OCI-LY1 (cell line): ENCODE data around the gene MTUS2.

ENCODE experiments used
- H2AFZ ChIP-seq: fragments of 200-600 bp; sonication (generic), shearing (Covaris generic); 2 replicates; pipeline ENCODE4 v1.6.0; 2014; ENCODE audit warnings: antibody characterized with exemption, mild to moderate bottlenecking, low read length
- H3F3A ChIP-seq: fragments of 200-600 bp; sonication (generic), shearing (Covaris generic); 2 replicates; pipeline ENCODE4 v1.6.0; 2014; ENCODE audit warnings: mild to moderate bottlenecking, antibody characterized with exemption, low read length, moderate library complexity; ENCODE audit not compliant: insufficient read depth
- H3K27ac ChIP-seq: fragments of 200-600 bp; sonication (generic); 2 replicates; pipeline ENCODE4 v1.5.1; 2014; ENCODE audit warnings: low read length, mixed run types, mild to moderate bottlenecking, low read depth; ENCODE audit not compliant: poor library complexity, severe bottlenecking
- H3K27me3 ChIP-seq: fragments of 200-600 bp; sonication (generic); 2 replicates; pipeline ENCODE4 v1.6.0; 2014; ENCODE audit warnings: antibody characterized with exemption, mild to moderate bottlenecking, low read length, moderate library complexity; ENCODE audit not compliant: insufficient read depth
- H3K36me3 ChIP-seq: fragments of 200-600 bp; sonication (generic); 2 replicates; pipeline ENCODE4 v1.6.1; 2014; ENCODE audit warnings: mild to moderate bottlenecking, antibody characterized with exemption, low read length, moderate library complexity, mixed read lengths; ENCODE audit not compliant: insufficient read depth
- H3K4me1 ChIP-seq: fragments of 200-600 bp; sonication (generic); 2 replicates; pipeline ENCODE4 v1.5.1; 2014; ENCODE audit warnings: mild to moderate bottlenecking, low read length, moderate library complexity; ENCODE audit not compliant: insufficient read depth, severe bottlenecking
- H3K4me2 ChIP-seq: fragments of 200-600 bp; sonication (generic), shearing (Covaris generic); 2 replicates; pipeline ENCODE4 v1.6.1; 2014; ENCODE audit warnings: low read length
- H3K4me3 ChIP-seq: fragments of 200-600 bp; sonication (generic); 2 replicates; pipeline ENCODE4 v1.5.1; 2014; ENCODE audit warnings: low read length, low read depth, mild to moderate bottlenecking, mixed read lengths; ENCODE audit not compliant: poor library complexity, severe bottlenecking
- H3K79me2 ChIP-seq: fragments of 200-600 bp; shearing (Covaris generic); 2 replicates; pipeline ENCODE4 v1.6.1; 2016; ENCODE audit warnings: mixed run types, low read length, mixed read lengths; ENCODE audit not compliant: insufficient read depth
- H3K9ac ChIP-seq: fragments of 200-600 bp; sonication (generic), shearing (Covaris generic); 2 replicates; pipeline ENCODE4 v1.6.1; 2014; ENCODE audit warnings: mild to moderate bottlenecking, low read length, mixed read lengths
- H3K9me2 ChIP-seq: fragments of 200-600 bp; sonication (generic), shearing (Covaris generic); 2 replicates; pipeline ENCODE4 v1.6.1; 2014; ENCODE audit warnings: low read depth, mild to moderate bottlenecking, low read length, mixed read lengths
- H3K9me3 ChIP-seq: fragments of 200-600 bp; shearing (Covaris generic); 2 replicates; pipeline ENCODE4 v1.6.1; 2014; ENCODE audit warnings: low read length, mixed read lengths
- H4K20me1 ChIP-seq: fragments of 200-600 bp; sonication (generic), shearing (Covaris generic); 2 replicates; pipeline ENCODE4 v1.6.0; 2016; ENCODE audit warnings: mild to moderate bottlenecking, low read length; ENCODE audit not compliant: insufficient read depth
- EZH2 ChIP-seq: fragments of 200-600 bp; sonication (generic), shearing (Covaris generic); IDR thresholded peaks from 2 replicates; pipeline ENCODE4 v1.8.0; 2017; ENCODE audit warnings: borderline replicate concordance, mixed run types, mild to moderate bottlenecking, antibody characterized with exemption, low read length, moderate library complexity, mixed read lengths
- TF ChIP-seq, protein P1 (sequence below): fragments of 200-600 bp; sonication (generic), shearing (Covaris generic); IDR thresholded peaks from 2 replicates; pipeline ENCODE4 v1.5.1; 2017; ENCODE audit warnings: mild to moderate bottlenecking, antibody characterized with exemption, low read length, moderate library complexity, mixed read lengths

The MTUS2 gene

GRCh38 chr13:29310806-29311205 lies 490.7 kb downstream of the MTUS2 start:
- H3K4me1 ChIP-seq: no peaks in the 10 kb centered on the region
- no peaks in the 10 kb centered on the region for H3K79me2 ChIP-seq
- H2AFZ ChIP-seq: no peak overlapping the region
- no peak overlapping the region for H3K4me2 ChIP-seq
- H4K20me1 ChIP-seq: no peaks in the 10 kb centered on the region
- H3K9me3 ChIP-seq: no peaks in the 10 kb centered on the region
- no peak overlapping the region for H3K9ac ChIP-seq
- no peak overlapping the region for H3K27ac ChIP-seq
- H3K4me3 ChIP-seq: no peak overlapping the region
- no peaks in the 10 kb centered on the region for H3F3A ChIP-seq
- H3K9me2 ChIP-seq: no peaks in the 10 kb centered on the region
- TF ChIP-seq, protein P1, sequence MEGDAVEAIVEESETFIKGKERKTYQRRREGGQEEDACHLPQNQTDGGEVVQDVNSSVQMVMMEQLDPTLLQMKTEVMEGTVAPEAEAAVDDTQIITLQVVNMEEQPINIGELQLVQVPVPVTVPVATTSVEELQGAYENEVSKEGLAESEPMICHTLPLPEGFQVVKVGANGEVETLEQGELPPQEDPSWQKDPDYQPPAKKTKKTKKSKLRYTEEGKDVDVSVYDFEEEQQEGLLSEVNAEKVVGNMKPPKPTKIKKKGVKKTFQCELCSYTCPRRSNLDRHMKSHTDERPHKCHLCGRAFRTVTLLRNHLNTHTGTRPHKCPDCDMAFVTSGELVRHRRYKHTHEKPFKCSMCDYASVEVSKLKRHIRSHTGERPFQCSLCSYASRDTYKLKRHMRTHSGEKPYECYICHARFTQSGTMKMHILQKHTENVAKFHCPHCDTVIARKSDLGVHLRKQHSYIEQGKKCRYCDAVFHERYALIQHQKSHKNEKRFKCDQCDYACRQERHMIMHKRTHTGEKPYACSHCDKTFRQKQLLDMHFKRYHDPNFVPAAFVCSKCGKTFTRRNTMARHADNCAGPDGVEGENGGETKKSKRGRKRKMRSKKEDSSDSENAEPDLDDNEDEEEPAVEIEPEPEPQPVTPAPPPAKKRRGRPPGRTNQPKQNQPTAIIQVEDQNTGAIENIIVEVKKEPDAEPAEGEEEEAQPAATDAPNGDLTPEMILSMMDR: no peak
- no peak for TF ChIP-seq EZH2
- H3K27me3 ChIP-seq: no peaks in the 10 kb centered on the region
- no peaks in the 10 kb centered on the region for H3K36me3 ChIP-seq

DNA sequence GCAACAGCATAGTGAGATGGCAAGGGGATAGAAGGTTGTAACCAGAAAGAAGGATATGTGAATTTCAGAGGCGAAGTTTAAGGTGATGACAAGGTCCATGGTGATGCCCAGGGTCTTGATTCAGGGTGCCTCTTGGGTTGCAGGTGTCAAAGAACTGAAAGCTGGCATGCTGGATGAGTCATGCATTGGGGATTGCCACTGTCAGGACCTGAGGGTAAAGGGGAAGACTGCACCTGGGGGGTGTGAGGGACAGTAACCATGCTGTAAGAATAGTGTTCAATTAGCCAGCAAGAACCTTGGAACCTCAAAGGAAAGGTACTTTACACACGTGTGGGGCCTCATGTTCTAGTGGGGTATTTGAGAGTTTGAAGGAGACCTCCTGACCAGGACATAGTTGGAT lies 495.7 kb downstream of the MTUS2 start:
- H3K4me1 ChIP-seq: no peaks in the 10 kb centered on the region
- H3K9ac ChIP-seq: no peak overlapping the region
- no peak overlapping the region for H2AFZ ChIP-seq
- H3K9me3 ChIP-seq: no peaks in the 10 kb centered on the region
- no peak overlapping the region for H3K27ac ChIP-seq
- H3K9me2 ChIP-seq: no peaks in the 10 kb centered on the region
- H3K36me3 ChIP-seq: no peaks in the 10 kb centered on the region
- TF ChIP-seq, protein P1: no peak
- TF ChIP-seq EZH2: no peak
- no peaks in the 10 kb centered on the region; the same call in 1 of the 2 replicates for H3K27me3 ChIP-seq
- no peak overlapping the region for H3K4me2 ChIP-seq
- no peaks in the 10 kb centered on the region for H3K79me2 ChIP-seq
- H4K20me1 ChIP-seq: no peaks in the 10 kb centered on the region
- no peak overlapping the region for H3K4me3 ChIP-seq
- no peaks in the 10 kb centered on the region for H3F3A ChIP-seq

DNA sequence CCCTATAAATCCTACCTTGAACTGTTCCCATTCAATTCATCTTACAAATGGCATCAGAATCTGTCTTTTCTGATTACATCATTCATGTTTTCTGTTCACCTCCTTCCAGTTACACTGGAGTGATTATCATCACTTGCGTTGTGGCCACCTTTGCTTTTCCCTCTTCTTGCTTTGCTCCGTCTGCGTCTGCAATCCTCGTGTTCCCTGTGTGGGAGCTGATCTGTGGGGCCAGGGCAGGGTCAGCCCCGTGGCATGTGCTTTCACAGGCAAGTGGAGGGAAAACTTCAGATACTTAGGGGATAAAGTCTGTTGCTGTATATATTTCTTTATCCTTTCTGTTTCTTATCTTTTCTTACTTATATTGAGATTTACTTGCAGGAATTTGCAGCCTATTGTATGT lies 497.7 kb downstream of the MTUS2 start:
- TF ChIP-seq EZH2: no peak
- TF ChIP-seq, protein P1: no peak
- no peak overlapping the region for H3K9ac ChIP-seq
- no peak overlapping the region for H3K27ac ChIP-seq
- H3K79me2 ChIP-seq: no peaks in the 10 kb centered on the region
- no peak overlapping the region for H3K4me2 ChIP-seq
- no peak overlapping the region for H2AFZ ChIP-seq
- no peaks in the 10 kb centered on the region for H3K9me3 ChIP-seq
- H3F3A ChIP-seq: no peaks in the 10 kb centered on the region
- no peaks in the 10 kb centered on the region for H3K4me1 ChIP-seq
- H3K36me3 ChIP-seq: no peaks in the 10 kb centered on the region
- no peaks in the 10 kb centered on the region for H3K9me2 ChIP-seq
- H3K4me3 ChIP-seq: no peak overlapping the region
- H3K27me3 ChIP-seq: no peaks in the 10 kb centered on the region; the same call in 1 of the 2 replicates
- H4K20me1 ChIP-seq: no peaks in the 10 kb centered on the region
